ENCODE measurements around the gene IFNB1. TPM values are rescaled to one million over a fixed set of nuclear protein-coding genes. Genes with fewer than 3 reads are reported as not detected.

Gene IFNB1
- total and polyA plus RNA-seq, 12 donors: not detected

DNA sequence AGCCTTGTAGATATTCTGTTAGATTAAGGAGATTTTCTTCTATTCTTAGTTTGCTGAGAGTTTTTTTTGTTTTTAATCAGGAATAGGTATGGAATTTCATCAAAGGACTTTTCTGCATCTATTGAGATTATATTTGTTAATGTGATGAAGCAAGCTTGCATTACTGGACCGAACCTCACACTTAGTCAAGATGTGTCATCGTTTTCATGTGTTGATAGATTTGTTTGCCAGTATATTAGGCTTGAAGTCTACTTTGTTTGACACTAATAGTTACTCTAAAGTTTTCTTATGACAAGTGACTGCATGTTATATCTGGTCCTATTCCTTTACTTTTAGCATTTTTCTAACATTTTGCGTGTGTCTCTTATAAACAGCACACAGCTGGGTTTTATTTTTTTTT is 33.9 kb downstream of the IFNB1 start:
- no peaks in the 10 kb centered on the region for H3K4me1 ChIP-seq
- H3K36me3 ChIP-seq: no peaks in the 10 kb centered on the region
- no peak overlapping the region for H3K4me3 ChIP-seq
- intact Hi-C loops (cut with DNase I): loop anchor here in 1 of 10 donors (10.0 kb wide), 1 partner anchor 59 kb away; no protein-coding TSS in a partner anchor
- TF ChIP-seq, protein P1, sequence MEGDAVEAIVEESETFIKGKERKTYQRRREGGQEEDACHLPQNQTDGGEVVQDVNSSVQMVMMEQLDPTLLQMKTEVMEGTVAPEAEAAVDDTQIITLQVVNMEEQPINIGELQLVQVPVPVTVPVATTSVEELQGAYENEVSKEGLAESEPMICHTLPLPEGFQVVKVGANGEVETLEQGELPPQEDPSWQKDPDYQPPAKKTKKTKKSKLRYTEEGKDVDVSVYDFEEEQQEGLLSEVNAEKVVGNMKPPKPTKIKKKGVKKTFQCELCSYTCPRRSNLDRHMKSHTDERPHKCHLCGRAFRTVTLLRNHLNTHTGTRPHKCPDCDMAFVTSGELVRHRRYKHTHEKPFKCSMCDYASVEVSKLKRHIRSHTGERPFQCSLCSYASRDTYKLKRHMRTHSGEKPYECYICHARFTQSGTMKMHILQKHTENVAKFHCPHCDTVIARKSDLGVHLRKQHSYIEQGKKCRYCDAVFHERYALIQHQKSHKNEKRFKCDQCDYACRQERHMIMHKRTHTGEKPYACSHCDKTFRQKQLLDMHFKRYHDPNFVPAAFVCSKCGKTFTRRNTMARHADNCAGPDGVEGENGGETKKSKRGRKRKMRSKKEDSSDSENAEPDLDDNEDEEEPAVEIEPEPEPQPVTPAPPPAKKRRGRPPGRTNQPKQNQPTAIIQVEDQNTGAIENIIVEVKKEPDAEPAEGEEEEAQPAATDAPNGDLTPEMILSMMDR (IDR thresholded peaks at IDR 0.05): no peak
- DNase-seq: no peak
- no peaks in the 10 kb centered on the region for H3K27me3 ChIP-seq
- 75 to 91% methylated on average over 3 of the region's 3 CpGs for WGBS, 2 donors
- no peaks in the 10 kb centered on the region for H3K9me3 ChIP-seq
- ATAC-seq: no peak
- no peak overlapping the region for H3K27ac ChIP-seq

DNA sequence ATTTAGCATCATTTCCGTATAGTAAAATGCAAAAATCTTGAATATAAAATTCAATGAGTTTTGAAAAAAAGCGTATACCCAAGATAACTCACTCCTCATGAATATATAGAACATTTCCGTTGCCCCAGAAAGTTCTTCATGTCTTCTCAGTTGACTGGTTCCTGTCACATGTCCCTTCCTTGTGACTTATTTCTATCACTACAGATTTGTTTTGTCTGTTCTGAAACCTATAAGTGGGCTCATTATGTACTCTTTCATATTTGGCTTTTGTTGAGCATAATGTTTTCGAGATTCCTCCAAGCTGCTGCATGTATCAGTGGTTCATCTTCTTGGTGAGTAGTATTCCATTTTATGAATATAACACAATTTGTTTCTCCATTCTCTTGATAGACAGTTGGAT is 35.3 kb downstream of the IFNB1 start:
- 90 to 92% methylated on average over 4 of the region's 4 CpGs for WGBS, 2 donors
- Histone ChIP-seq H3K27me3 (no peaks in the 10 kb centered on the region), H3K36me3 (no peaks in the 10 kb centered on the region), H3K4me1 (no peaks in the 10 kb centered on the region), H3K9me3 (no peaks in the 10 kb centered on the region), H3K27ac (no peak overlapping the region), H3K4me3 (no peak overlapping the region)
- TF ChIP-seq, protein P1 (IDR thresholded peaks at IDR 0.05): no peak
- DNase-seq (no peak), ATAC-seq (no peak)
- intact Hi-C loops (cut with DNase I): loop anchor here in 1 of 10 donors (10.0 kb wide), 1 partner anchor 58 kb away; no protein-coding TSS in a partner anchor

DNA sequence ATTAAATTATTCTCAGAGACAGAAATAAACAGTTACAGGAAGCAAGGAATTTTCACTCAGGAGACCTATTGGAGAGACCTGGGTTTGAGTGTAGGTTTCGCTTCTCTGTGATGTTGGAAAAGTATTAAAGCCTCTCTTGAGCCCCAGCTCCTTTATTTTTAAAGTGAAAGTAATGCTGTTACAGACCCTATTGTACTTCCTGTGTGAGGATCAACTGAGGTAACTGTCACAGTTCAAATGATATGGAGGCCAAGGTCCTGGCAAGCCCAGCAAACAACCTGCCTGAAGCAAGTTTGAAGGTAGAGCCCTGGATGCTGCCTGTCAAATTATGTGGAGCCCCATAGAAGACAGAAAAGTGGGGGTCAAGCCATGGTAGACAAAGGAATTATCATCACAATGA is 38.4 kb downstream of the IFNB1 start:
- TF ChIP-seq, protein P1 (IDR thresholded peaks at IDR 0.05): no peak
- DNase-seq: no peak
- no peak overlapping the region for H3K27ac ChIP-seq
- no peaks in the 10 kb centered on the region for H3K9me3 ChIP-seq
- H3K4me3 ChIP-seq: no peak overlapping the region
- no peak for ATAC-seq
- H3K4me1 ChIP-seq: no peaks in the 10 kb centered on the region
- H3K36me3 ChIP-seq: no peaks in the 10 kb centered on the region
- peaks cover 0 to under 1% (median 0%) of the 10 kb centered on the region in 7 donors for H3K27me3 ChIP-seq
- 96 to 100% methylated on average over 1 of the region's 1 CpG for WGBS, 2 donors
- intact Hi-C loops (cut with DNase I): no loop called here

DNA sequence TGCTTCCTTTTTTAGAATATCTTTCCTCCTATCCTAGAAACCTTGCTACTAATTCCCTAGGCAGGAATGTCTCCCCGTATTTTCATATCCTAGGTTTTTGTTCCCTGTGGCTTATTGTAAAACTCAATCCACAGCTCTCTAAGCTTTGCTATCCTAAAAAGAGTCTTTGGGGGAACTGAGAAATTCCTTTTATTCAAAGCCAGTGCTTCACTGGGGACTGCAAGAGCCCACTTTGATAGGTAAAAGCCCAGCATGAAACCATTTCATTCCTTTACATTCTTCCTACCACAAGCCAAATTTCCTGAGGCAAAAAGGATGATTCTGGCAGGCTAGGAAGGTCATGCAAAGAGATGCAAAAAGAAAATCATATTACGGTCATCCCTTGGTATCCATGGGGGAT is 40.5 kb downstream of the IFNB1 start:
- TF ChIP-seq, protein P1 (IDR thresholded peaks at IDR 0.05): no peak
- 89% methylated on average over 2 of the region's 2 CpGs for WGBS, 2 donors
- Histone ChIP-seq H3K4me3 (no peak overlapping the region), H3K9me3 (no peaks in the 10 kb centered on the region), H3K27ac (no peak overlapping the region), H3K4me1 (no peaks in the 10 kb centered on the region), H3K36me3 (no peaks in the 10 kb centered on the region), H3K27me3 (peaks cover 0 to 7% (median 0%) of the 10 kb centered on the region in 7 donors)
- ATAC-seq (no peak), DNase-seq (no peak)
- intact Hi-C loops (cut with DNase I): no loop called here
